COR-L47 (cell line): ENCODE measurements around the gene SLC5A12.

Experiments used
- DNase-seq: peaks from one replicate; lab custom pipeline; 2025; lab: John Stamatoyannopoulos, UW

The SLC5A12 gene, protein sequence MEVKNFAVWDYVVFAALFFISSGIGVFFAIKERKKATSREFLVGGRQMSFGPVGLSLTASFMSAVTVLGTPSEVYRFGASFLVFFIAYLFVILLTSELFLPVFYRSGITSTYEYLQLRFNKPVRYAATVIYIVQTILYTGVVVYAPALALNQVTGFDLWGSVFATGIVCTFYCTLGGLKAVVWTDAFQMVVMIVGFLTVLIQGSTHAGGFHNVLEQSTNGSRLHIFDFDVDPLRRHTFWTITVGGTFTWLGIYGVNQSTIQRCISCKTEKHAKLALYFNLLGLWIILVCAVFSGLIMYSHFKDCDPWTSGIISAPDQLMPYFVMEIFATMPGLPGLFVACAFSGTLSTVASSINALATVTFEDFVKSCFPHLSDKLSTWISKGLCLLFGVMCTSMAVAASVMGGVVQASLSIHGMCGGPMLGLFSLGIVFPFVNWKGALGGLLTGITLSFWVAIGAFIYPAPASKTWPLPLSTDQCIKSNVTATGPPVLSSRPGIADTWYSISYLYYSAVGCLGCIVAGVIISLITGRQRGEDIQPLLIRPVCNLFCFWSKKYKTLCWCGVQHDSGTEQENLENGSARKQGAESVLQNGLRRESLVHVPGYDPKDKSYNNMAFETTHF

DNA sequence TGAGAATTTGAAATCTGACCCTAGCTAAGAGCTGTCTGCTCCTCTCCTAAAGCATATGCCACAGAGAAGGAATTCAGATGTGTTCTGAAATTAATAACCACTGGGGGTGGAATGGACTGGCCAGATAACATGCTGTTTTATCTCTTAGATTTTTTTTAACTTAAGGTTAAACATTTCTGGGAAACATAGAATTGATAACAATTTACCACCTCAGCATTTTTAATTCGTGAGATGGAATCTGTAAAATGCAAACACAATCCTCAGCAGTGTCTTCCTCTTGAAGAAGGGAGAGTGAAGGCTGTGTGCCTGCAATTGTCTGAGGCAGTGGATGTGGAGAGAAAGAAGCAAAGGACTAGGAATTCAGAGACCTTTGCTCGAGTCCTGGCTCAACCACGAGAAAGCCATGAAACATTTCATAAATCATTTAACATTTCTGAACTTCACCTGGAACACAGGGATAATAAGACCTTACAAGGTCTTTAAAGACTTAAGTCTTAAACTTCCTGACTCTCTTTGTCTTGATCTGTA is at the start of gene SLC5A12:
Gene SLC5A12 (minus strand): TSS at position 113 of the 528 bp plus-strand sequence. CDS start 346 bp downstream, outside the sequence.
- no peak for DNase-seq

DNA sequence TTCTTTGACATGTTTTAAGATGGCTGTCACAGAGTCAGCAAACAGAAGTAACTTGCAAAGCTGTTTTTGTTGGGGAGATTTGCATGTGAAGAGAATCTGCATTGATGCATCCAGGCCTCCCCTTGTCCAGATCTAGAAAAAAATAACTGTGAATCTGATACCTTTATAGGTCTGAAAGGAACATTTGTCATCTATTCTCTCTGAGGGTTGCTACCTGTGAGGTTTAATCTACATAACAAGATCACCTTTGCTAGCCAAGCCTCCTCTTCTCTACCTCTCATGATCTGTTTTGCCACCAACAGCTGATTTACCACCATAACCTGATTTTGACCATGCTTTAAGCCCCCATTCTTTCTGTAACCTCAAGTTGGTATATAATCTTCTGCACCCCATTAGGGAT is 47.2 kb upstream of the SLC5A12 start:
- no peak for DNase-seq

DNA sequence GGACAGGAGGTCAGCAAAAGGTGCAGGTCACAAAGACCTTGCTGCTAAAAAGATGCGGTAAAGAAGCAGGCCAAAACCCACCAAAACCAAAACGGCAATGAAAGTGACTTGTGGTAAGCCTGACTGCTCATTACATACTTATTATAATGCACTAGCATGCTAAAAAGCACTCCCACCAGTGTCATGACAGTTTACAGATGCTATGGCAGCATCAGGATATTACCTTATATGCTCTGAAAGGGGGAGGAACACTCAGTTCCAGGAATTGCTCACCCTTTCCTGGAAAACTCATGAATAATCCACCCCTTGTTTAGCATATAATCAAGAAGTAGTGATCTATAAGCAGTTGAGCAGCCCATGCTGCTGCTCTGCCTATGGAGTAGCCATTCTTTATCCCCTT is 45.2 kb upstream of the SLC5A12 start:
- no peak for DNase-seq

DNA sequence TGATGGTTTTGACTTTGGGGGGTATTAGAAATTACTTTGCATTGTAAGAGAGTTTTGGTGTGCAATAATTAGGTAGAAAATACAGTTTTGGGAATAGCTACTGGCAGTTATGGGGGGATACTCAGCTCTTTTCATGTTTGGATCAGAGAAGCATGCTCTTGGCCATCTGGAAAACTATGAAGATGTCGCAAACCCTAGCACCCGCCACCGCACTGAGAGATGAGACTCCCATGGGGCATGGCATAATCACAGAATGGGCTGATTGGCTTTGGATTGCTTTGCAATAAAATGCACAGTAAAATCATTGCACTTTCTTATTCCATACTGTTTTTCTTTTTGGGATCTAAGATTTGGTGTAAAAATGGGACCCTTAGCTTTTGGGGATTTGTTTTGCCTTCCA is 43.5 kb upstream of the SLC5A12 start:
- no peak for DNase-seq

DNA sequence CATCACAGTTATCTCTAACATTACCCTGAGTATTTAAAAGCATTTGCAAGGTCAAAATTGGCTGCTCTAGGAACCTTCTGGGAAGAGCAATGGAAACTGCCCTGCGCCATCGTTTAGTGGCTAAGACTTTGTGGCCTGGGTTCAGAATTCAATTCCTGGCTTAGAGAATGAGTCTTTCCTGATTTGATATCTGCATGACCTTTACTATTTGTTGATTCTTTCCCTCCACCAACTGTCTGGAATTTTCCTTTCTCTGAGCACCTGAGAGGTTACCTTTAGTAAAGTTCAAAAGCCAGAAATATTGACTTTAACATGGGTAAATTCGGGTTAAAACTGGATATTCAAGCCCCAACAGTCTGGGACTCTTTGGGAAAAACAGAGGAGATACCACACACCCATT is 43.0 kb upstream of the SLC5A12 start:
- no peak for DNase-seq

DNA sequence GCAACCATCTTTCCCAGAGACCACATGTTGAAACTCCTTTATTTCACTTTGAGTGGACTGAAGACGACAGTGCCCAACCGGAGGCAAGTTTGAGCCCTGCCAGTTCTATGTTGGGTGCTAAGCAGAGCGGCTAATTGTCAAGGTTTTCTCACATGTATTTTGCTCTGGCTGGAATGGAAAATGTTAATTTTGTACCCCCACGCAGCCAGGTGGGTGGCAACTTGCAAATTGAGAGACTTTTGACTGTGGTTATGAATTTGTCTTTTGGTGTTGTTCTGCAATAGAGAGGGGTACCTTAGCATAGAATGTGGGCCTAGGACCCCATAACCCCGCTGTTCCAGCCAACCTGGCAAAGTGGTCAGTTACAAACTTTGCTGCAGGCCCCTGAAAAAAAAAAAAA is 42.5 kb upstream of the SLC5A12 start:
- DNase-seq, result no peak

DNA sequence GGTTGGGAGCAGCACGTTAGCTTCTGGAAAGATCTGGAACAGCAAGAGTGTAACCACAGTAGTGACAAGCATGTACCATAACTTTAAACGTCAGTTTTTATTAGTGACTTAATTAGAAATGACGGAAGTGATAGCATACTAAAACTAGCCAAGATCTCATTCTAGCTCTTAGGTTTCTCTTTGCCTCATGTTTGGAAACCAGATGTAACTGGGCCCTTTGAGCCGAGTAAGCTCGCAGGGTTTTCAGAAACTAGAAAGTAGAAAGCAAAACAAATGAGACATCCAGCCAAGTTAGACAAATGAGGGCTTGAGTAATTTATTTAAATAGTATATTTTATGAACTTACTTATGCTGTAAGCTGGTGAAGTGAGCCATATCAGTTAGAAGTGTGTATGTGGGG is 40.2 kb upstream of the SLC5A12 start:
- no peak for DNase-seq

DNA sequence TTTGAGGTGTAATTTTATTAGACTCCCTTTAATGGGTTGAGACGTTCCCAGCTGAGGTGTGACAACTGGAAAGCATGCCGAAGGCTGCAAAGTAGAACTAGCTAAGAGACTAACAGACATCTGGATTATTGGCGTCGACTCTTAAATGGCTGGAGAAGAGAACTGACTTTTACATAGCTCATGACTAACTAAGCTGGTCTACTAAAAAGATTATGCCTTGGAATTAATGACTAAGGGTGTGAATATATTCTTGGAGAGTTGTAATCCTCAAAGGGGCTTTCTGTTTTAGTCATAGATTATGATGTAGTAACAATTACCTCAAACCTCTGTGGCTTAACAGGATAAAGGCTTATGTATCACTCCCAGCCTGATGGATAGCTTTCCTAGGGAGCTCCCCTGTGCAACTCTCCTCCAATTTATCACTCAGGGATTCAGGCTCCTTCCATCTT is 39.5 kb upstream of the SLC5A12 start:
- DNase-seq, result no peak

DNA sequence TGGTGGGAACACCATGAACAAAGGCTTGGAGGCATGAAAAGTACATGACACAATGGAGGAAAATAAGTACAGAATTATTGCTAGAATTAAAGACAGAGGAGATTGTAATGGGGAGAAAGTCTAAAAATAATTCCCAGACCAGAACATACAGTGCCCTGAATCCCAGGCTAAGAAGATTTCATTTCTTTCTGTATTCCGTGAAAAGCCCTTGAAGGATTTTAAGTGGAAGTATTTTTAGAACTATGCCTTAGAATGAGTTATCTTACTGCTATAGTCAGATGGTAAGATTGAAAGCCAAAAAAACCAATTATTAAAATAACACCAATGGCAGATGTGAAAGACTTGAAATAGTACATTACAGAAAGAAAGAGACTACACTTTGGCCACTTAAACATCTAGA is 36.1 kb upstream of the SLC5A12 start:
- DNase-seq, result no peak

DNA sequence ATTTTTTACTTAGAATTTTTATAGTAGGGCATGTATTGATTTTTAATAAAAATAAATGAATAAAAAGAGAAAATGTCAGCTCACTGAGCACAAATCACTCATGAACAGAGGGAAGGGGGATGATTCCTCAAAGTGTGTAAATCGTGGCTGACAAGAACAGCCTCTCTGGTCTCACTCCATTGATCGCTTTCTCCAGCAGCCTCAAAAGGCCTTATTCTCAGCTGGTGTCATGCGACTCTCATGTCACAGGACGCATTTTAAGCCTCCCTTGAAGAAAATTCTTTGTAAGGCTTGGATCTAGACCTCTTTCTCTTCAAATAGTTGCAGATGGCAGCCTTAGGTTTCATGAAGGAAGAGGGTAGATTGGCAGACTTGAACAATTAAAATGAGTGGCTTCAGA is 33.9 kb upstream of the SLC5A12 start:
- DNase-seq, result no peak

DNA sequence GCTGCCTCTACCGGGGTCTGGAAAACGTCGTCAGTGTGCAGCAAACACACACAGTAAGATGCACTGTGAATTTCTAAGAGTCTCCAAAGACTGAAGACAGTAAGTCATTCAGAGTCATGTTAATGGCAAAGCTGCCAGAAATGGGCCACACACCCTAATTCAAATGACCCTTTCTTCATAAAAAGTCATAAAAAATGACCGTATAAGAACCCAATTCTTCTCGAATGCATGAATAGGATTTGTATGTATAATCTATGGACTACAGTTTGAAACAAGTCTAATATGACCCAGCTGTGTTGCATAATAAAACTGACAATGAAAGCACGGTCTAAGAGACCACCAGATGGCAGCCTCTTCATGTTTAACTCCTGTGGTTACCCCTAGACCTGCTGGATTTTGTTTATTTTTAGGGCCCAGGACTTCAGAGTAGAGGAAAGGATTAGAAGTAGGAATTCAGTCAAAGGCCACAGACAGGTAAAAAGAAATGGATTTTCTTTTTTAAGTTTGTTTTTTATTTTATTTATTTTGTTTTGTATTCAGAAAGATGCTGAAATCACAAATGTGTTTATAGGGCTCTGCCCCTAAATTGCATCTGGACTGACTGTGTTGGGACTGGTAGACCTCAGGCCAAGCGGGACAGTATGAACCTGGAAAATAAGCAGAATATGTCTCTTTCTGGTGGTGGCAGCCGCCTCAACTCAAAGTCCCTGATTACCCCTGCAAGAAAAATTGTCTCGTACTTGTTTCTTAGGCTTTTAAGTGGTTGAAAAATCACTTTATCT is 32.1 kb upstream of the SLC5A12 start:
- DNase-seq, result peak; percentile 36

DNA sequence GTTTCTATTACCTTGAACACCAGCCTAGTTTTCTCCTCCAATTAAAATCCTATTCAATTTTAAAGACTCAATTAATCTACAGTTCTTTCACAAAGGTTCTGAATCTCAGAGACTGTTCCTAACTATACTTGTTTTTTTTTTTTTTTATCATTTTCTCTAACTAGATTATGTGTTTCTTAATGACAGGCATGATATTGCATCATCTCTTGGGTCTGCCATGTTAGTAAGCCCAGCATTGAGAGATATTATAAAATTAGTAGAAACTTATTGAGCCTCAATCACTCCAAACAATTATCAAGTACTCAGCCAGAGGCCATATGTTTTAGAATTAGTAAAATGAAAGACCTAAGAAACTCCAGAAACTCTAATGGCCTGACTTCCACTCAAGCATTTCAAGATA is 28.1 kb upstream of the SLC5A12 start:
- DNase-seq, result no peak

DNA sequence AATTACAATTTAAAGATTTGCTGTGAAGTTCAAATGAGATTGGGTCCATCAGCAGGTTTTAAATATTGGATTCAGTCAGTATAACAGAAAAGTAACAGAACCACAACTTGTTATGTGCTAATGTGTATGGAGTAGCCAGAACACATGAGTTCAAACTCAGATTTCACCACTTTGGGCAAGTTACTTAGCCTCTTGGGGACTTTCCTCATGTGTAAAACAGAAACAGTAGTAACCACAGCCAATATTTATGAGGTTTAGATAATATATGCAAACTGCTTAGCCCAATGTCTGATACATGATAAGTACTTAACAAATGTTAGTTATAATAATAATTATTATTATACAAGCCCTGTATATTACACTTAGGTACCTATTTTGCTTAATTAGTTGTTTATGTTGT is 21.8 kb upstream of the SLC5A12 start:
- no peak for DNase-seq

DNA sequence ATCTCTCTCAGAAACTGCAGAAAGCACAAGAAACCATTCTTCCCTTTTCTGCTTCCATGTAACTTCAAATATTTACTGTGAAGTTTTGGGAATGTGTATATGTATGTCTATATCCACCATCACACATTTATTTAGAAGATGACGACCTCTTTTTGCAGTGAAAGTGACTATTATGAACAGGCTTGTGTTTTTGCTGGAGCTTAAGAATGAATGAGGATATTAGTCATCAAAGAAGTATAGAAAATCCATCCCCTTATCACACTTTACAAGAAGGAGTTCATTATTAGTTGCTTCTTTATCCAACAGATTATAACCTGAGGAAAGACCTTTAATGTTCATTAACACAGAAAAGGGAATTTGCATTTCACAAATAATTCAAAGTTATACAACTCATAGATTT is 21.1 kb upstream of the SLC5A12 start:
- DNase-seq, result no peak

DNA sequence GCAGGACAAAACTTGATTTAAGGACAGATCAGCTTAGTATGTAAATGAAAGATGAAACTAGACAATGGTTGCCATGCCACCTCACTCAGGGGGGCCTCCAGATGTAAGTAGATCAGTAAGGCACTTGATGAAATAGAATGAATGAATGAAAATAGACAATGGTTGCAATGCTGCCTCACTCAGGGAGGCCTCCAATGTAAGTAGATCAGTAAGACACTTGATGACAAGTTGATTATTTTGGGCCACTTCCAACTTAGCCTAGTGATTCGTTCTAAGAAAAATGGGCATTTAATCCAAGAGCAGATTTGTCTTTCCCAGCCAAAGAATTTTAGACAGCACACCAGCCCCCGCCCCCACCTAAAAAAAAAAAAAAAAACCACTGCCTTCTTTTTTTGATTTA is 19.2 kb upstream of the SLC5A12 start:
- no peak for DNase-seq

DNA sequence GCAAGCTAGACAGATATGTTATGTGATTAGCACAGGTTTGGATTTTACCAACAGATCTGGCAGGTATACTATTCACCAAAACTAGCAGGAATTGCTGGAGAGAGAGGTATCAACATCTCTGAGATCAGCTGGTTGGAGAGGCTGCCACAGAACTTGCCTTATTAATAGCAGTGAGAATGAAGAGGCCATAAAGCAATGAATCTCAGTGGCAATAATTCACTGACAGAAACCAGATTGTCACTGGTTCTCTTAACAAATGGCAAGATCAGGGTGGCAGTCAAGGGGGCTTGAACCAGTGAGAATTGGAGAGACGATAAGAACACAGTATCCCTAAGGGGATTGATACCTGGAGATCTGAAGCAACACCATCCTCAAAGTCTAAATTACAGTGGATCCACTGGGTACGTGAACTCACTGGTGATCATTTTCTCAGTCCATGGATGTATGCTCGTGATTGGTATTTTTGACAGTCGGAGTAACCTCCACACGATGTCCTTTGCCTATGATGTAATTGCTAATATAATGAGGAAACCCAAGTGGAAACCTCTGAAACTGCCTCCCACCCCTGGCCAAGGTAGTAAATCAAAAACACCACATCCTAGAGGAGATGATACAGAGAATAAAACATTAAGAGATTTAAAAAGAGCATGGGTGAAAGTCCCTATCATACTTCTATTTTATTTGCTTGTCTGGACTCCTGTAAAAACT is 17.7 kb upstream of the SLC5A12 start:
- DNase-seq, result no peak

DNA sequence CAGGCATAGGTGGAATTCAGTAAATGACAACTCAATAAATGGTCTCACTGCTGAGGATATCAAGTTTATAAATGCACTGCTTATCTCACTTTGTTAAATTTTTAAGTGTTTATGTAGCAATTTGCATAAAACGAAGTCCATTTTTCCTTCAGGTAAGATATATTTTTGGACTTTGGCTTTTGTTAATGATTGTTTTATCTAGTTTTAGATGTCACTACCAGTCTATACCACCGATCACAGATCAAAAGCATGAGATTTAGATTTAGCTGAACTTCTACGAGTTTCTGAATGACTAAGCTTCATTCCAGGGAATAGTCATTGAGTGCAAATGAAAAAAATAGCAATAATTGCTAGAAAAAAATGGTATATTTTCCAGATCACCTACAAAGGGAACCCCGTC is 12.8 kb upstream of the SLC5A12 start:
- no peak for DNase-seq

DNA sequence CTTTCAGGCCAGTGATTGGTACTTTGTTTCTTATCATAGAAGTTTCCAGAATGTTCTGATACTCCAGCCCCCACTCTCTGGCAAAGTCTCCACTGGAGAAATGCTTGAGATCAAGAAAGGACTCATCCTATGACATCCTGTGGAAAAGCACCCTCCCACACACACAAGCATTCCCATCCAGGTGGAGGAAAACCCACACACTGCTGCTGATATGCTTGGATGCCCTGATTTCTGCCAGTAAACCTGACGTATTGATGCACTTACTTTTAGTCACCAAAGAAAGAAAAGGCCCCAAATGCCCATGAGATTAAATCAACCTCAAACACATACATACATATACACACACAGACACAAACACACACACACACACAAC is 9.2 kb upstream of the SLC5A12 start:
- no peak for DNase-seq

DNA sequence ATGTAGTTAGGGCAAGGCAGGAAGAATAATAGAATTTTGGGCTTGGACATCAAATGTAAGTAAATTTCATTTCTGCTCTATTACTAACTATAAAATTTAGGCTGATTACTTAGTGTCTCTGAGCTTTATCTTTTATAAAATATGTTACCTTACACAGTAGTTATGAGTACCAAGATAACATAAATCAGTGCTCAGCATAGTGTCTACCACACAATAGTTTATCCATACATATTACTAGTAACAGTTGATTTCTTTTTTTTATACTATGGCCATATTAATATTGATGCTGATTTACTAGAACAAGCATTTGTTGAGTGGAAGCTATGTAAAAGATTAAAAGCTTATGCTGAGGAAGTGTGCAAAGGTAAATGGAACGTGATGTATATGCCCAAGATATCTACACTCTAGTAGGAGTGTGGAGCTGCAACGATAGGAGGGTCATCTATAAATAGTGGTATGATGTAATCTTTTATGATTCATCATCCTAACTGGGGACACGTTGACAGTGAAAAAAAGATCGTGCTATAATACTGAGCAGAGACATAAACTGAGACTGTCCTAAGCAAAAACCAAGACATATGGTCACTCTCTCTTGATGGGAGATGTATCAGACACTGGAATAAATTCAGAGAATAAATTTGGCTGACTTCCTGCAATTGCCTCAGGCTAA is 8.7 kb upstream of the SLC5A12 start:
- no peak for DNase-seq

DNA sequence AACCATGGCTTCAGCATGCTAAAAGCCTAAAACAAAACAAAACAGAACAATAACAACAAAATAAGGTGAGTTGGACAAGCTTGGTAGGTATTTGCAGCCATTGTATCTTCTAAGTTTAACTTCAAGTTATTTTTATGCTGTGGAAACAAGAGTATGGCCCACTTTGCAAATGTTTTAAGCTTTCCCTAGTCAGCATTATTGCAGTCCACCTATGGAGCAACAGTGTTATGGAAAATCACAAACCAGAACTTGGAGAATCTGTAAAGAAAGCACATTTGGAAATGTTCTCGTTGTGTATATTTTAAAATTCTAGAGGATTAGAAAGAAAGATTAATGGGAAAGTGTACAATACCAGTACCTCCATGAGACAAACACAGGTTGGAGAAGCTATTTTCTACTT is 7.4 kb upstream of the SLC5A12 start:
- no peak for DNase-seq

DNA sequence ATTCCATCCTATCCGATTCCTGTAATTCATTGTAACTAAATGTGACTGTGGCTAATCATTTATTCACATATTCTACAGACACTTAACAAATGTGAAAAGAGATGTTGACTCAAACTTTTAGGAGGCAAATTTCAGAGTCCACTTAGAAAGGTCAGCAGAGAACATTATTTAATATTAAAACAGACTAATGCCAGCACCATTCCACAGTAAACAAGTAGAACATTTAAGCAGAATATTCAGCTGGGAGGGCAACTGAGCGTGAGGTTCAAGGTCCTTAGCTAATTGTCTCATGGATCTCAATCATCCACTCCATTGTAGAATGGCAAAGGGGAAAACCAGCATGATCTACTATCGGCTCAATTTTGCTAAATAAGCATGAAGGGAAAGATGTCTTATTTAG is 5.1 kb upstream of the SLC5A12 start:
- DNase-seq, result no peak

DNA sequence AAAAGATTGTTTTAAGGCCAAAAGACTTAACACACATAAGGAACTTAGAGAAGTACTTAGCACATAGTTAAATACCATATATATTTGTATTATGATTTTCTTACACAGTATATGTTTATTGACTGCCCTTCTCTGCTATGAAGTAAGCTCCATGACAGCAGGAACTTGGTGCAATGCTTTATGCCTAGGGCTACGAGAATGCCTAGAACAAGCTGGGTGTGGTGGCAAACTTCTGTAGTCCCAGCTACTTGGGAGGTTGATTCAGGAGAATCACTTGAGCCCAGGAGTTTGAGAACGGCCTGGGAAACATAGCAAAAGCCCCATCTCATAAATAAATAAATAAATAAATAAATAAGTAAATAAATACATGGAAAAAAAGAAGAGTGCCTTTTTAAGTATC is 1.9 kb downstream of the SLC5A12 start:
- no peak for DNase-seq
